ENCODE results near the gene SHFL.

SHFL gene

GRCh38 chr19:10112895-10113591, 26.9 kb downstream of the SHFL start:
- H3K4me3 ChIP-seq (replicated peaks; ENCODE audit: low read depth, low read length) = no peak overlapping the region
- no peak for DNase-seq (ENCODE audit: extremely low read depth, low read depth)
- peak; percentile 66 for TF ChIP-seq CTCF (IDR thresholded peaks at IDR 0.05; ENCODE audit: low read depth, low read length, missing control alignments)

GRCh38 chr19:10113592-10113963, 27.5 kb downstream of the SHFL start:
- no peak overlapping the region for H3K4me3 ChIP-seq (replicated peaks; ENCODE audit: low read depth, low read length)
- TF ChIP-seq CTCF (IDR thresholded peaks at IDR 0.05; ENCODE audit: low read depth, low read length, missing control alignments) = peak; percentile 2
- no peak for DNase-seq (ENCODE audit: extremely low read depth, low read depth)

GRCh38 chr19:10113964-10114650, 28.0 kb downstream of the SHFL start:
- DNase-seq (ENCODE audit: extremely low read depth, low read depth) = no peak
- no peak overlapping the region for H3K4me3 ChIP-seq (replicated peaks; ENCODE audit: low read depth, low read length)

GRCh38 chr19:10114651-10115391, 28.7 kb downstream of the SHFL start:
- no peak for TF ChIP-seq CTCF (IDR thresholded peaks at IDR 0.05; ENCODE audit: low read depth, low read length, missing control alignments)
- no peak for DNase-seq (ENCODE audit: extremely low read depth, low read depth)
- H3K4me3 ChIP-seq (replicated peaks; ENCODE audit: low read depth, low read length) = no peak overlapping the region

More at GRCh38 chr19:10113964-10114650, 28.0 kb downstream of the SHFL start:
- no peak for TF ChIP-seq CTCF (IDR thresholded peaks at IDR 0.05; ENCODE audit: low read depth, low read length, missing control alignments)

- TF ChIP-seq CTCF (IDR thresholded peaks at IDR 0.05; ENCODE audit: low read depth, low read length, missing control alignments) = no peak
- DNase-seq (ENCODE audit: extremely low read depth, low read depth) = no peak
- H3K4me3 ChIP-seq (replicated peaks; ENCODE audit: low read depth, low read length) = no peak overlapping the region
Measured at GRCh38 chr19:10115392-10116084, 29.4 kb downstream of the SHFL start.

GRCh38 chr19:10116085-10116865, 30.2 kb downstream of the SHFL start:
- no peak for DNase-seq (ENCODE audit: extremely low read depth, low read depth)
- TF ChIP-seq CTCF (IDR thresholded peaks at IDR 0.05; ENCODE audit: low read depth, low read length, missing control alignments) = no peak
- H3K4me3 ChIP-seq (replicated peaks; ENCODE audit: low read depth, low read length) = no peak overlapping the region
